Myocyte (in vitro differentiated cells): ENCODE measurements around the gene TEX26. TPM values are rescaled to one million over a fixed set of nuclear protein-coding genes. Genes with fewer than 3 reads are reported as not detected.

Source experiments
- DNase-seq: peaks from one replicate; pipeline ENCODE4 v3.0.0-alpha.2; 2012; ENCODE audit warnings: low read depth
- total RNA-seq: library from RNA; depleted of rRNA; stranded (reverse); fragments of >200 nt; gene quantifications from 2 replicates; pipeline ENCODE4 v1.2.3, GENCODE V29; 2014

The TEX26 gene
- total RNA-seq, 1 donor from 2014 or later = not detected

- no peak for DNase-seq
Measured at GRCh38 chr13:31011193-31011860, 78.9 kb downstream of the TEX26 start.

- no peak for DNase-seq
Measured at GRCh38 chr13:31011901-31012654, 79.6 kb downstream of the TEX26 start.

GRCh38 chr13:31012655-31013024 lies 80.2 kb downstream of the TEX26 start:
- peak; percentile 61 for DNase-seq

GRCh38 chr13:31014456-31014855 lies 82.0 kb downstream of the TEX26 start:
- DNase-seq = no peak

- DNase-seq = no peak
Measured at GRCh38 chr13:31015199-31015598, 82.7 kb downstream of the TEX26 start.

- no peak for DNase-seq
Measured at GRCh38 chr13:31016342-31017325, 84.2 kb downstream of the TEX26 start.

GRCh38 chr13:31018511-31018910 lies 86.1 kb downstream of the TEX26 start:
- DNase-seq = no peak

- no peak for DNase-seq
Measured at GRCh38 chr13:31020996-31021395, 88.5 kb downstream of the TEX26 start.

GRCh38 chr13:31022288-31022895 lies 89.9 kb downstream of the TEX26 start:
- no peak for DNase-seq

- no peak for DNase-seq
Measured at GRCh38 chr13:31022928-31023530, 90.6 kb downstream of the TEX26 start.

Other genes starting within 250 kb of the TEX26 start
- not detected in 2 replicates for gene ALOX5AP, start 197.1 kb upstream of the TEX26 start, total RNA-seq
- gene MEDAG, start 26.4 kb upstream of the TEX26 start, total RNA-seq = 2.6 and 4.1 TPM in 2 replicates
- 68.7 and 78.2 TPM in 2 replicates for gene HSPH1, start 229.2 kb downstream of the TEX26 start, total RNA-seq